Measurements from ENCODE around the gene PXMP4.
"Not testable (repeated sequence)": the region's sequence is repeated elsewhere in the genome, so short reads cannot be mapped to it uniquely, and the experiment has no call there.

PXMP4 gene

DNA sequence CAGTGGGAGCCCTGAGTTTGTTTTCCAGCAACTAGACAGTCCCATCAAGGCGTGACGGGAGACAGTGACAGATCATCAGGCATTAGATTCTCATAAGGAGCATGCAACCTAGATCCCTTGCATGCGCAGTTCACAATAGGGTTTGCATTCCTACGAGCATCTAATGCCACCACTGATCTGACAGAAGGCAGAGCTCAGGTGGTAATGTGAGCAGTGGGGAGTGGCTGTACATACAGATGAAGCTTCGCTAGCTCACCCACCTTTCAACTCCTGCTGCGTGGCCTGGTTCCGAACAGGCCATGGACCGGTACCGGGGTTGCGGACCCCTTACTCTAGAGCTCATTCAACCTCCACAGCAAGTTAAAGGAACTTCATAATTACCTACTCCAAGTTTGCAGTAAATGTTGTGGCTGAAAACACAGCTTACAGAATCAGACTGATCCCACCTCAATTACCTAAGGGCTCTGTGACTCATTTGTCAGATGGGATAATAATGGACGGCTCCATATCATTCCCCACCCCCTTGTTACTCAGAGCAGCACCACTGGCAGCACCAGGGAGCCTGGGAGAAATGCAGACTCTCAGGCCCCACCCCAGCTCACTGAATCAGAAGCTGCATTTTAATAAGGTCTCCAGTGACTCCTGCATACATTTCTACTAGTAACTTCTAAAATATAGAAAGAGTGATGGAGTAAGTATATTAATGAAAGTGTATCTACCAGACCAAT is 15.7 kb downstream of the PXMP4 start:
- H3K36me3 ChIP-seq (ENCODE audit: control insufficient read depth in 1 of 2, insufficient read depth in 2 of 2, low read length in 2 of 2): peaks cover 3 to 7% of the 10 kb centered on the region in 2 donors
- H3K27ac ChIP-seq (ENCODE audit: low read depth, low read length): no peak overlapping the region
- H3K4me1 ChIP-seq (ENCODE audit: control insufficient read depth in 1 of 2, insufficient read depth in 2 of 2, low read length in 2 of 2): no peaks in the 10 kb centered on the region
- H3K4me3 ChIP-seq (ENCODE audit: low read depth in 1 of 2, low read length in 2 of 2): no peak overlapping the region
- H3K9me3 ChIP-seq (ENCODE audit: control insufficient read depth in 1 of 2, low read length in 2 of 2): no peaks in the 10 kb centered on the region
- no peaks in the 10 kb centered on the region for H3K27me3 ChIP-seq (ENCODE audit: control insufficient read depth in 1 of 2, insufficient read depth in 2 of 2, low read length in 2 of 2)
- H3K9ac ChIP-seq (ENCODE audit: low read depth in 1 of 2, low read length in 2 of 2): no peak overlapping the region

DNA sequence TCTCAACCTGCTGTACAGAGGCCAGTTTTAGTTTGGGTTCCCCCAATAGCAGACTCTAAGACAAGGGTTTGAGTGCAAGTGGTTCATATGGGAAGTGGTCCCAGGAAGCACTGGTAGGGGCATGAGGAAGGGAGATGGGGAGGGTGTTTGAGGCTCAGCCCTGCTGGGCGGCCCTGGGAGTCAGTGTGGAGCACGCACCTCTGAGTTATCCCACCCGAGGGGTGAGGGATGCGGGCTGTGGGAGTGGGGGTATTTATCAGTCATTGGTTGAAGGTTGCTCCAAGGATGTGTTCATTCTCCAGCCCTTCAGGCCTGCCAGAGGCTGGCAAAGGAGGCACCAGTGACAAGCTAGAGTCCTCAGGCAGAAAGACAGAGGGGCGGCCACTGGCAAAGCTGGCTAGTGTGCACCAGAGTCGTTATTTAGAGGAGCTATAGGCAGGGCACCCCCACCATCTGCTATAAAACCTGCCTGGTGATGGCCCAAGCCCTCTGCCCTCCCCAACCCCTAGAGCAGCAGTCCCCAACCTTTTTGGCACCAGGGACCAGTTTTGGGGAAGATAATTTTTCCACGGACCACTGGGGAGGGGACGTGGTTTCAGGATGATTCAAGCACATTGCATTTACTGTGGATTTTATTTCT is 16.5 kb downstream of the PXMP4 start:
- H3K4me1 ChIP-seq (ENCODE audit: control insufficient read depth in 1 of 2, insufficient read depth in 2 of 2, low read length in 2 of 2): no peaks in the 10 kb centered on the region
- no peak overlapping the region for H3K9ac ChIP-seq (ENCODE audit: low read depth in 1 of 2, low read length in 2 of 2)
- H3K4me3 ChIP-seq (ENCODE audit: low read depth in 1 of 2, low read length in 2 of 2): no peak overlapping the region
- H3K36me3 ChIP-seq (ENCODE audit: control insufficient read depth in 1 of 2, insufficient read depth in 2 of 2, low read length in 2 of 2): peaks cover 3 to 7% of the 10 kb centered on the region in 2 donors
- H3K27me3 ChIP-seq (ENCODE audit: control insufficient read depth in 1 of 2, insufficient read depth in 2 of 2, low read length in 2 of 2): no peaks in the 10 kb centered on the region
- no peaks in the 10 kb centered on the region for H3K9me3 ChIP-seq (ENCODE audit: control insufficient read depth in 1 of 2, low read length in 2 of 2)
- H3K27ac ChIP-seq (ENCODE audit: low read depth, low read length): no peak overlapping the region

DNA sequence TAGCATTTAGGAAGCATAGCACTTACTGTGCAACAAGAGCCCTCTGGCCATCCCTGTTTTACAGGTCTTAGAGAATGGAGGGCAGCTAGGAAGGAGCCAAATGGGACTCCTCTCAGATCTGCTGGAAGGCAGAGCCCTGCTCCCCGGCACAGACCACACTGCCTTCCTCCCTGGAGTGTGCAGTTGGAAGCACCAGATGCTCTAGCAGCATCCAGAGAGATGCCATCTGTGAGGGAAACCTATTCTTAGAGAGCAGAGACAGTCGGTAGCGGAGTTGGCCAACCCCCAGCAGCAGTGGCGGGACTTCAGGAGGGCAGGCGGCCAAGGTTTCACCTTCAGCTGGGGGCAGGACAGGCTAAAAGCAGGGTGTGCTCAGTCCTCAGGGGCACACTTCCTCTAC is 17.2 kb downstream of the PXMP4 start:
- H3K9ac ChIP-seq (ENCODE audit: low read depth in 1 of 2, low read length in 2 of 2): no peak overlapping the region
- peaks cover 3 to 7% of the 10 kb centered on the region in 2 donors for H3K36me3 ChIP-seq (ENCODE audit: control insufficient read depth in 1 of 2, insufficient read depth in 2 of 2, low read length in 2 of 2)
- no peaks in the 10 kb centered on the region for H3K27me3 ChIP-seq (ENCODE audit: control insufficient read depth in 1 of 2, insufficient read depth in 2 of 2, low read length in 2 of 2)
- no peak overlapping the region for H3K27ac ChIP-seq (ENCODE audit: low read depth, low read length)
- H3K9me3 ChIP-seq (ENCODE audit: control insufficient read depth in 1 of 2, low read length in 2 of 2): no peaks in the 10 kb centered on the region
- H3K4me3 ChIP-seq (ENCODE audit: low read depth in 1 of 2, low read length in 2 of 2): no peak overlapping the region
- no peaks in the 10 kb centered on the region for H3K4me1 ChIP-seq (ENCODE audit: control insufficient read depth in 1 of 2, insufficient read depth in 2 of 2, low read length in 2 of 2)

DNA sequence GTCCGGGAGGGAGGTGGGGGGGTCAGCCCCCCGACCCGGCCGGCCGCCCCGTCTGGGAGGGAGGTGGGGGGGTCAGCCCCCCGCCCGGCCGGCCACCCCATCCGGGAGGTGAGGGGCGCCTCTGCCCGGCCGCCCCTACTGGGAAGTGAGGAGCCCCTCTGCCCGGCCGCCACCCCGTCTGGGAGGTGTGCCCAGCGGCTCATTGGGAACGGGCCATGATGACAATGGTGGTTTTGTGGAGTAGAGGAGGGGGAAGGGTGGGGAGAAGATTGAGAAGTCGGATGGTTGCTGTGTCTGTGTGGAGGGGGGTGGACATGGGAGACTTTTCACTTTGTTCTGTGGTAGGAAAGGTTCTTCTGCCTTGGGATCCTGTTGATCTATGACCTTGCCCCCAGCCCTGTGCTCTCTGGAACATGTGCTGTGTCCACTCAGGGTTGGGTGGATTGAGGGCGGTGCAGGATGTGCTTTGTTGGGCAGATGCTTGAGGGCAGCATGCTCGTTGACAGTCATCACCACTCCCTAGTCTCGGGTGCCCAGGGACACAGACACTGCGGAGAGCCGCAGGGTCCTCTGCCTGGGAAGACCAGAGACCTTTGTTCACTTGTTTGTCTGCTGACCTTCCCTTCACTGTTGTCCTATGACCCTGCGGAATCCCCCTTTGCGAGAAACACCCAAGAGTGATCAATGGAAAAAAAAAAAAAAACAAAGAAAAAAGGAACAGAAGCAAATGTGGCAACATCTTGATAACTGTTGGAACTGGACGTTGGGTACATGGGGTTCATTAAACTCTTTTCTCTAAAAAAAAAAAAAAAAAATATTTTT is 18.3 kb downstream of the PXMP4 start:
- Histone ChIP-seq H3K9ac (ENCODE audit: low read depth in 1 of 2, low read length in 2 of 2) (no peak overlapping the region), H3K4me1 (ENCODE audit: control insufficient read depth in 1 of 2, insufficient read depth in 2 of 2, low read length in 2 of 2) (no peaks in the 10 kb centered on the region), H3K27me3 (ENCODE audit: control insufficient read depth in 1 of 2, insufficient read depth in 2 of 2, low read length in 2 of 2) (no peaks in the 10 kb centered on the region)

DNA sequence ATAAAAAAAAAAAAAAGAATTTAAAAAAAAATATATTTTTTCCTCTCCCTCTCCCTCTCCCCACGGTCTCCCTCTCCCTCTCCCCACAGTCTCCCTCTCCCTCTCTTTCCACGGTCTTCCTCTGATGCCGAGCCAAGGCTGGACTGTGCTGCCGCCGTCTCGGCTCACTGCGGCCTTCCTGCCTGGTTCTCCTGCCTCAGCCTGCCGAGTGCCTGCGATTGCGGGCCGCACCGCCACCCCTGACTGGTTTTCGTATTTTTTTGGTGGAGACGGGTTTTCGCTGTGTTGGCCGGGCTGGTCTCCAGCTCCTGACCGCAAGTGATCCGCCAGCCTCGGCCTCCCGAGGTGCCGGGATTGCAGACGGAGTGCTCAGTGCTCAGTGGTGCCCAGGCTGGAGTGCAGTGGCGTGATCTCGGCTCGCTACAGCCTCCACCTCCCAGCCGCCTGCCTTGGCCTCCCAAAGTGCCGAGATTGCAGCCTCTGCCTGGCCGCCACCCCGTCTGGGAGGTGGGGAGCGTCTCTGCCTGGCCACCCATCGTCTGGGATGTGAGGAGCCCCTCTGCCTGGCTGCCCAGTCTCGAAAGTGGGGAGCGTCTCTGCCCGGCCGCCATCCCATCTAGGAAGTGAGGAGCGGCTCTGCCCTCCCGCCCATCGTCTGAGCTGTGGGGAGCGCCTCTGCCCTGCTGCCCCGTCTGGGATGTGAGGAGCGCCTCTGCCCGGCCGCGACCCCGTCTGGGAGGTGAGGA is 19.2 kb downstream of the PXMP4 start:
- not testable (repeated sequence) for H3K27ac ChIP-seq (ENCODE audit: low read depth, low read length); H3K9ac ChIP-seq (ENCODE audit: low read depth in 1 of 2, low read length in 2 of 2); H3K27me3 ChIP-seq (ENCODE audit: control insufficient read depth in 1 of 2, insufficient read depth in 2 of 2, low read length in 2 of 2); H3K36me3 ChIP-seq (ENCODE audit: control insufficient read depth in 1 of 2, insufficient read depth in 2 of 2, low read length in 2 of 2); H3K9me3 ChIP-seq (ENCODE audit: control insufficient read depth in 1 of 2, low read length in 2 of 2); H3K4me3 ChIP-seq (ENCODE audit: low read depth in 1 of 2, low read length in 2 of 2); H3K4me1 ChIP-seq (ENCODE audit: control insufficient read depth in 1 of 2, insufficient read depth in 2 of 2, low read length in 2 of 2)

More for the DNA sequence above, 18.3 kb downstream of the PXMP4 start:
- Histone ChIP-seq H3K36me3 (ENCODE audit: control insufficient read depth in 1 of 2, insufficient read depth in 2 of 2, low read length in 2 of 2) (no peaks in the 10 kb centered on the region), H3K4me3 (ENCODE audit: low read depth in 1 of 2, low read length in 2 of 2) (no peak overlapping the region), H3K9me3 (ENCODE audit: control insufficient read depth in 1 of 2, low read length in 2 of 2) (no peaks in the 10 kb centered on the region), H3K27ac (ENCODE audit: low read depth, low read length) (no peak overlapping the region)

DNA sequence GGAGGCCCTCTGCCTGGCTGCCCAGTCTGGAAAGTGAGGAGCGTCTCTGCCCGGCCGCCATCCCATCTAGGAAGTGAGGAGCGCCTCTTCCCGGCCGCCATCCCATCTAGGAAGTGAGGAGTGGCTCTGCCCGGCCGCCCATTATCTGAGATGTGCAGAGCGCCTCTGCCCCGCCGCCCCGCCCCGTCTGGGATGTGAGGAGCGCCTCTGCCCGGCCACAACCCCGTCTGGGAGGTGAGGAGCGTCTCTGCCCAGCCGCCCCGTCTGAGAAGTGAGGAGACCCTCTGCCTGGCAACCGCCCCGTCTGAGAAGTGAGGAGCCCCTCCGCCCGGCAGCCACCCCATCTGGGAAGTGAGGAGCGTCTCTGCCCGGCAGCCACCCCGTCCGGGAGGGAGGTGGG is 21.1 kb downstream of the PXMP4 start:
- not testable (repeated sequence) for H3K4me1 ChIP-seq (ENCODE audit: control insufficient read depth in 1 of 2, insufficient read depth in 2 of 2, low read length in 2 of 2); H3K36me3 ChIP-seq (ENCODE audit: control insufficient read depth in 1 of 2, insufficient read depth in 2 of 2, low read length in 2 of 2); H3K27ac ChIP-seq (ENCODE audit: low read depth, low read length)

DNA sequence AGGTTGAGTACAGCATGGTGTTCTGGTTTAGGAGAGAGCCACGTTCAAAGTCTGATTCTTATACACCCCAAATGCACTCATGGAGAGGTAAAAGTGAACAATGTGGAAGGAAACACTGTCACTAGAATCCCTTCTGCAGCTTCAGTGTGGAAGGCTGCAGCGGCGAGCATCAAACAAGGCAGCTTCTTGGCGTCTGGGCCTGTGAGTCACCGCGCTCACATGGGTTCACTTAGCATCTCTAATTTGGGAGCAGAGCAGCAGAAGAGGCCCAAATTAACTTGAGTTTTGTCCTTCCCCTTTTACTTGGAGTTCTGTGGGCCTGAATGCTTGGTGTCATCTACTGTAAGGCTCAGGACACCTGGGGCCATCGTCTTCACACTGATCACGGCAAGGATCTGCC is 23.0 kb downstream of the PXMP4 start:
- Histone ChIP-seq H3K27ac (ENCODE audit: low read depth, low read length) (no peak overlapping the region), H3K36me3 (ENCODE audit: control insufficient read depth in 1 of 2, insufficient read depth in 2 of 2, low read length in 2 of 2) (no peaks in the 10 kb centered on the region), H3K4me3 (ENCODE audit: low read depth in 1 of 2, low read length in 2 of 2) (no peak overlapping the region)

More for the DNA sequence above, 21.1 kb downstream of the PXMP4 start:
- H3K9ac ChIP-seq (ENCODE audit: low read depth in 1 of 2, low read length in 2 of 2); H3K9me3 ChIP-seq (ENCODE audit: control insufficient read depth in 1 of 2, low read length in 2 of 2); H3K4me3 ChIP-seq (ENCODE audit: low read depth in 1 of 2, low read length in 2 of 2); H3K27me3 ChIP-seq (ENCODE audit: control insufficient read depth in 1 of 2, insufficient read depth in 2 of 2, low read length in 2 of 2): not testable (repeated sequence)

DNA sequence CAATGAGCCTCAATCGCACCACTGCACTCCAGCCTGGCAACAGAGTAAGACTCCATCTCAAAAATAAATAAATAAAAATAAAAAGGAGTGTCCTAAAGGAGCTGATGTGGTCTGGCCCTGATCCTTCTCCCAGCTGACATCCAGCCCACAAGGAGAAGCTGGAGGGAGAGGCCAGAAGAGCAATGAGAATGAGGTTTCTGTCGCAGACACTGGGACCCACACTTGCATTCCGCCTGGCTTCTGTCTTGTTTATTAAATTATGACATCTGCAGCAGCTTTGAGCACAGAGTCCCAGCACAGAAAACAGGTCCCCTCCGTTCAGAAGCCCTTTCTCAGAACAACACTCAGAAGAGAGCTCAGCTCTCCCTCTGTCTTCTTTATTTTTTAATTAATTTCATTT is 23.7 kb downstream of the PXMP4 start:
- Histone ChIP-seq H3K27me3 (ENCODE audit: control insufficient read depth in 1 of 2, insufficient read depth in 2 of 2, low read length in 2 of 2) (no peaks in the 10 kb centered on the region), H3K9ac (ENCODE audit: low read depth in 1 of 2, low read length in 2 of 2) (no peak overlapping the region)

More for the DNA sequence above, 23.0 kb downstream of the PXMP4 start:
- no peak overlapping the region for H3K9ac ChIP-seq (ENCODE audit: low read depth in 1 of 2, low read length in 2 of 2)
- no peaks in the 10 kb centered on the region for H3K27me3 ChIP-seq (ENCODE audit: control insufficient read depth in 1 of 2, insufficient read depth in 2 of 2, low read length in 2 of 2)
- no peaks in the 10 kb centered on the region for H3K4me1 ChIP-seq (ENCODE audit: control insufficient read depth in 1 of 2, insufficient read depth in 2 of 2, low read length in 2 of 2)
- no peaks in the 10 kb centered on the region for H3K9me3 ChIP-seq (ENCODE audit: control insufficient read depth in 1 of 2, low read length in 2 of 2)

DNA sequence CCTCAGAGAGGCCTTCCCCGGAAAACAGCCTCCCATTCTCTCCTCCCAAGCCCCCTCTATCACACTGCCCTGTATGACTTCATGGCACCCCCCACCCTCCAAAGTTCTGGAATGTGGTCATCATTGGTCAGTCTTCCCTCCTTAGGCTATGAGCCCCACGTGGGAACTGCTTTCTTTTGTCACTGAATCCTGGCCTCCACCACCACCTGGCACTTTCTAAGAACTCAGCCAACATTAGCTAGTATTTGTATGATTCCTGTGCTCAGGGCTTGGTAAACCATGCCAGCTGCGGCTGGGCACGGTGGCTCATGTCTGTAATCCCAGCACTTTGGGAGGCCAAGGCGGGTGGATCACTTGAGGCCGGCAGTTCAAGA is 25.5 kb downstream of the PXMP4 start:
- no peaks in the 10 kb centered on the region for H3K27me3 ChIP-seq (ENCODE audit: control insufficient read depth in 1 of 2, insufficient read depth in 2 of 2, low read length in 2 of 2)
- no peak overlapping the region for H3K4me3 ChIP-seq (ENCODE audit: low read depth in 1 of 2, low read length in 2 of 2)
- H3K27ac ChIP-seq (ENCODE audit: low read depth, low read length): no peak overlapping the region
- H3K9me3 ChIP-seq (ENCODE audit: control insufficient read depth in 1 of 2, low read length in 2 of 2): no peaks in the 10 kb centered on the region
- H3K4me1 ChIP-seq (ENCODE audit: control insufficient read depth in 1 of 2, insufficient read depth in 2 of 2, low read length in 2 of 2): no peaks in the 10 kb centered on the region
- no peak overlapping the region for H3K9ac ChIP-seq (ENCODE audit: low read depth in 1 of 2, low read length in 2 of 2)
- H3K36me3 ChIP-seq (ENCODE audit: control insufficient read depth in 1 of 2, insufficient read depth in 2 of 2, low read length in 2 of 2): no peaks in the 10 kb centered on the region

More for the DNA sequence above, 23.7 kb downstream of the PXMP4 start:
- H3K4me1 ChIP-seq (ENCODE audit: control insufficient read depth in 1 of 2, insufficient read depth in 2 of 2, low read length in 2 of 2): no peaks in the 10 kb centered on the region
- H3K9me3 ChIP-seq (ENCODE audit: control insufficient read depth in 1 of 2, low read length in 2 of 2): no peaks in the 10 kb centered on the region
- H3K27ac ChIP-seq (ENCODE audit: low read depth, low read length): no peak overlapping the region
- no peaks in the 10 kb centered on the region for H3K36me3 ChIP-seq (ENCODE audit: control insufficient read depth in 1 of 2, insufficient read depth in 2 of 2, low read length in 2 of 2)
- H3K4me3 ChIP-seq (ENCODE audit: low read depth in 1 of 2, low read length in 2 of 2): no peak overlapping the region
